T-helper 9 cell (primary cell): ENCODE results near the gene RHAG.

Experiments
- DNase-seq: peaks from one replicate; pipeline ENCODE4 v3.0.0-alpha.2; 2020

Gene RHAG

GRCh38 chr6:49563006-49563886, 73.4 kb downstream of the RHAG start:
- DNase-seq: no peak

GRCh38 chr6:49558238-49558637, 78.4 kb downstream of the RHAG start:
- no peak for DNase-seq

GRCh38 chr6:49557177-49557576, 79.5 kb downstream of the RHAG start:
- no peak for DNase-seq

GRCh38 chr6:49556429-49556837, 80.2 kb downstream of the RHAG start:
- no peak for DNase-seq

GRCh38 chr6:49555951-49556350, 80.7 kb downstream of the RHAG start:
- DNase-seq: no peak
